GM12878 (cell line): ENCODE measurements around the gene TLCD3B. TPM values are rescaled to one million over a fixed set of nuclear protein-coding genes. Genes with fewer than 3 reads are reported as not detected.

Experiments
- ASH2L ChIP-seq: fragments of 300-600, 200-600 bp; sonication (generic); IDR thresholded peaks from 2 replicates; pipeline ENCODE4 v1.6.1; 2017; ENCODE audit warnings: low read depth, mild to moderate bottlenecking, borderline replicate concordance
- BCL11A ChIP-seq: IDR thresholded peaks from 2 replicates; pipeline ENCODE4 v1.6.1; 2011; ENCODE audit warnings: low read depth, low read length
- BCLAF1 ChIP-seq: fragments of 450-650 bp; IDR thresholded peaks from 2 replicates; pipeline ENCODE4 v1.6.1; 2017; ENCODE audit warnings: antibody characterized with exemption, mild to moderate bottlenecking, moderate library complexity
- CHD2 ChIP-seq: IDR thresholded peaks from 2 replicates; pipeline ENCODE4 v1.6.1; 2011; ENCODE audit warnings: low read depth, low read length, improper control_type of control experiment, borderline replicate concordance
- EZH2 ChIP-seq: IDR thresholded peaks from 2 replicates; pipeline ENCODE4 v1.6.1; 2012; ENCODE audit warnings: low read depth, mild to moderate bottlenecking, control low read depth, inconsistent platforms, low read length, borderline replicate concordance; ENCODE audit not compliant: control insufficient read depth
- HDAC6 ChIP-seq: fragments of 200-600 bp; sonication (generic); IDR thresholded peaks from one replicate; pipeline ENCODE4 v1.8.0; 2017; ENCODE audit warnings: antibody characterized with exemption; ENCODE audit not compliant: unreplicated experiment
- IRF3 ChIP-seq: fragments of 450-650 bp; IDR thresholded peaks from 2 replicates; pipeline ENCODE4 v1.6.1; 2014; ENCODE audit warnings: mild to moderate bottlenecking
- JUND ChIP-seq: IDR thresholded peaks from 2 replicates; pipeline ENCODE4 v1.6.1; 2012; ENCODE audit warnings: low read depth, mild to moderate bottlenecking, low read length, improper control_type of control experiment, moderate library complexity
- NR2F1 ChIP-seq: fragments of 450-650 bp; conservative IDR thresholded peaks from 2 replicates; pipeline ENCODE4 v1.6.1; 2017; ENCODE audit warnings: mild to moderate bottlenecking
- NRF1 ChIP-seq: conservative IDR thresholded peaks from 2 replicates; pipeline ENCODE4 v1.6.1; 2011; ENCODE audit warnings: mild to moderate bottlenecking, low read depth, low read length, improper control_type of control experiment
- PML ChIP-seq: IDR thresholded peaks from 2 replicates; pipeline ENCODE4 v1.6.1; 2012; ENCODE audit warnings: low read length, inconsistent platforms
- POLR2A ChIP-seq: IDR thresholded peaks from 2 replicates; pipeline ENCODE4 v1.6.1; 2011; ENCODE audit warnings: low read depth, mild to moderate bottlenecking, low read length
- POU2F2 ChIP-seq: IDR thresholded peaks from 3 replicates; pipeline ENCODE4 v1.6.1; 2011; ENCODE audit warnings: low read depth, mild to moderate bottlenecking, low read length, borderline replicate concordance
- RAD21 ChIP-seq: IDR thresholded peaks from 2 replicates; pipeline ENCODE4 v1.6.1; 2011; ENCODE audit warnings: mild to moderate bottlenecking, low read depth, low read length, moderate library complexity; ENCODE audit not compliant: insufficient read depth
- SUZ12 ChIP-seq: fragments of 200-600 bp; sonication (generic); IDR thresholded peaks from one replicate; pipeline ENCODE4 v1.6.1; 2018; ENCODE audit warnings: antibody characterized with exemption, mild to moderate bottlenecking; ENCODE audit not compliant: unreplicated experiment
- TAF1 ChIP-seq: IDR thresholded peaks from 2 replicates; pipeline ENCODE4 v1.6.1; 2011; ENCODE audit warnings: mild to moderate bottlenecking, low read depth, low read length, borderline replicate concordance
- TCF12 ChIP-seq: IDR thresholded peaks from 2 replicates; pipeline ENCODE4 v1.6.1; 2011; ENCODE audit warnings: low read depth, mild to moderate bottlenecking, low read length
- YY1 ChIP-seq: IDR thresholded peaks from 2 replicates; pipeline ENCODE4 v1.6.1; 2011; ENCODE audit warnings: low read depth, mild to moderate bottlenecking, low read length
- ZNF207 ChIP-seq: fragments of 450-650 bp; IDR thresholded peaks from 2 replicates; pipeline ENCODE4 v1.6.1; 2014; ENCODE audit warnings: antibody characterized with exemption, mild to moderate bottlenecking, borderline replicate concordance
- ZZZ3 ChIP-seq: IDR thresholded peaks from 2 replicates; pipeline ENCODE4 v1.6.1; 2011; ENCODE audit warnings: low read depth; ENCODE audit not compliant: control insufficient read depth, insufficient read length
- polyA plus RNA-seq, 11 experiments: library from polyadenylated mRNA; depleted of rRNA in 4 of 11; unstranded in 6 of 11; stranded (reverse) in 5 of 11; fragments of >200 nt; fragmentation: Nextera tagmentation in 4 of 11; fragmentation: Illumina TruSeq in 1 of 11; extraction: Ambion mirVana in 4 of 11; extraction: Trizol in 1 of 11; gene quantifications; 1 replicate in 1 of 11; 2 replicates in 10 of 11; pipeline versions ENCODE4 v1.2.1 to v1.2.3, GENCODE V29; 2011 to 2016; ENCODE audit warnings: inconsistent platforms in 2 of 11, missing spikeins in 2 of 11, low read depth in 1 of 11
- total RNA-seq, 4 experiments: library from RNA; depleted of rRNA in 3 of 4; stranded (reverse); fragments of >200 nt in 3 of 4; fragmentation: Illumina TruSeq in 1 of 4; extraction: Trizol in 1 of 4; gene quantifications; 2 replicates each; pipeline versions ENCODE4 v1.2.1 to v1.2.3, GENCODE V29; 2013 to 2021
- TF ChIP-seq, protein P1 (sequence below): fragments of 450-650 bp; IDR thresholded peaks from 2 replicates; pipeline ENCODE4 v1.6.1; 2016; ENCODE audit warnings: mild to moderate bottlenecking
- TF ChIP-seq, protein P2 (sequence below): IDR thresholded peaks from 2 replicates; pipeline ENCODE4 v1.6.1; 2012; ENCODE audit warnings: mild to moderate bottlenecking, low read depth, low read length

TLCD3B gene
- total and polyA plus RNA-seq, 10 of the 15 experiments (the other 5 are each of a cell fraction or from before 2014, with no cell fraction given) = 0.05 to 0.51 (median 0.18) TPM; not detected in 4

DNA sequence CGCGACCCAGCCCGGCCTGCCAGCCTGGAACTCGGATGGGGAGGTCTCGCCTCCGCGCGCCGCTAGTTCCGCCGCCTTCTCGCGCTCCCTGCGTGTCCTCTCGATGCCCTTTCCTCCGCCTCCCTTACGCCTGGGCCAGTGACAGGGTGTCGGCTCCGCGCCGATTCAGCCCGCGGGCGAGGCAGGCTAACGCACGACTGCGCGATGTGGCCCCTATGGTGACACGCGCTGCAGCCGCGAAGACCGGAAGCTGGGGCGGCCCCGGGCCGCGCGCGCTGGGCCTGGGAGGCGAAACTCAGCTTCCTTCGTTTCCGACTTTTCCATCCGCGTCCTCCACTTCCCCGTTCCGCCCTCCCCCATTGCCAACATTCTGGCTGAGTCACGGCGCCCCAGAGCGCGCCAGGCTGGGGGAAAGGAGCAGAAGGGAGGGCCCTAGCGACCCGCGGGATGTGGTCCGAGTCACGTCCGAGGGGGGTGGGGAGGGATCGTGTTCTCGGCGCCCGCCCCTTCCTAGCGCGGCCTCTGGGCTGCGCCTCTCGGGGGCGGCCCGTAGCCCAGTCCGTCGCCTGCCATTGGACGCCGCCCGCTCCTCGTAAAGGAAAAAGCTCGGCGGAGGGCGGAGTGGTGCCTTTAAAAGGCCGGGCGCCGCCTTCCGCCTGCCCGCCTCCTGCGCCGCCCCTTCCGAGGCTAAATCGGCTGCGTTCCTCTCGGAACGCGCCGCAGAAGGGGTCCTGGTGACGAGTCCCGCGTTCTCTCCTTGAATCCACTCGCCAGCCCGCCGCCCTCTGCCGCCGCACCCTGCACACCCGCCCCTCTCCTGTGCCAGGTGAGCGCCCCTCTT, 34.3 kb upstream of the TLCD3B start, which contains the start of gene ALDOA (continued):
- peak; percentile 35; the same call in 1 of the 2 replicates for TF ChIP-seq JUND
- TF ChIP-seq YY1 = 0 out of 2 replicates have a peak, but pooled peaks have one; percentile 3
- peak; percentile 82 for TF ChIP-seq NRF1
- peak; percentile 86 for TF ChIP-seq POLR2A
- no peak for TF ChIP-seq EZH2
- TF ChIP-seq ZZZ3 = no peak
- no peak for TF ChIP-seq RAD21
- TF ChIP-seq CHD2 = peak; percentile 89
- peak; percentile 51 for TF ChIP-seq HDAC6
- peak; percentile 97 for TF ChIP-seq PML
- TF ChIP-seq ASH2L = no peak
- peak; percentile 54 for TF ChIP-seq NR2F1
- TF ChIP-seq, protein P1, sequence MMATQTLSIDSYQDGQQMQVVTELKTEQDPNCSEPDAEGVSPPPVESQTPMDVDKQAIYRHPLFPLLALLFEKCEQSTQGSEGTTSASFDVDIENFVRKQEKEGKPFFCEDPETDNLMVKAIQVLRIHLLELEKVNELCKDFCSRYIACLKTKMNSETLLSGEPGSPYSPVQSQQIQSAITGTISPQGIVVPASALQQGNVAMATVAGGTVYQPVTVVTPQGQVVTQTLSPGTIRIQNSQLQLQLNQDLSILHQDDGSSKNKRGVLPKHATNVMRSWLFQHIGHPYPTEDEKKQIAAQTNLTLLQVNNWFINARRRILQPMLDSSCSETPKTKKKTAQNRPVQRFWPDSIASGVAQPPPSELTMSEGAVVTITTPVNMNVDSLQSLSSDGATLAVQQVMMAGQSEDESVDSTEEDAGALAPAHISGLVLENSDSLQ = no peak; the same call in none of the 2 replicates
- TF ChIP-seq, protein P2, sequence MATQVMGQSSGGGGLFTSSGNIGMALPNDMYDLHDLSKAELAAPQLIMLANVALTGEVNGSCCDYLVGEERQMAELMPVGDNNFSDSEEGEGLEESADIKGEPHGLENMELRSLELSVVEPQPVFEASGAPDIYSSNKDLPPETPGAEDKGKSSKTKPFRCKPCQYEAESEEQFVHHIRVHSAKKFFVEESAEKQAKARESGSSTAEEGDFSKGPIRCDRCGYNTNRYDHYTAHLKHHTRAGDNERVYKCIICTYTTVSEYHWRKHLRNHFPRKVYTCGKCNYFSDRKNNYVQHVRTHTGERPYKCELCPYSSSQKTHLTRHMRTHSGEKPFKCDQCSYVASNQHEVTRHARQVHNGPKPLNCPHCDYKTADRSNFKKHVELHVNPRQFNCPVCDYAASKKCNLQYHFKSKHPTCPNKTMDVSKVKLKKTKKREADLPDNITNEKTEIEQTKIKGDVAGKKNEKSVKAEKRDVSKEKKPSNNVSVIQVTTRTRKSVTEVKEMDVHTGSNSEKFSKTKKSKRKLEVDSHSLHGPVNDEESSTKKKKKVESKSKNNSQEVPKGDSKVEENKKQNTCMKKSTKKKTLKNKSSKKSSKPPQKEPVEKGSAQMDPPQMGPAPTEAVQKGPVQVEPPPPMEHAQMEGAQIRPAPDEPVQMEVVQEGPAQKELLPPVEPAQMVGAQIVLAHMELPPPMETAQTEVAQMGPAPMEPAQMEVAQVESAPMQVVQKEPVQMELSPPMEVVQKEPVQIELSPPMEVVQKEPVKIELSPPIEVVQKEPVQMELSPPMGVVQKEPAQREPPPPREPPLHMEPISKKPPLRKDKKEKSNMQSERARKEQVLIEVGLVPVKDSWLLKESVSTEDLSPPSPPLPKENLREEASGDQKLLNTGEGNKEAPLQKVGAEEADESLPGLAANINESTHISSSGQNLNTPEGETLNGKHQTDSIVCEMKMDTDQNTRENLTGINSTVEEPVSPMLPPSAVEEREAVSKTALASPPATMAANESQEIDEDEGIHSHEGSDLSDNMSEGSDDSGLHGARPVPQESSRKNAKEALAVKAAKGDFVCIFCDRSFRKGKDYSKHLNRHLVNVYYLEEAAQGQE = no peak
- peak; percentile 62; the same call in 1 of the 2 replicates for TF ChIP-seq TAF1
- peak; percentile 74; the same call in 2 of the 3 replicates for TF ChIP-seq POU2F2
- no peak for TF ChIP-seq BCLAF1
- TF ChIP-seq IRF3 = no peak
- 0 out of 2 replicates have a peak, but pooled peaks have one; percentile 3 for TF ChIP-seq BCL11A
- no peak for TF ChIP-seq SUZ12
- TF ChIP-seq ZNF207 = peak; percentile 96
- TF ChIP-seq TCF12 = no peak
